ENCODE results near the gene FBXL17.

FBXL17 gene

DNA sequence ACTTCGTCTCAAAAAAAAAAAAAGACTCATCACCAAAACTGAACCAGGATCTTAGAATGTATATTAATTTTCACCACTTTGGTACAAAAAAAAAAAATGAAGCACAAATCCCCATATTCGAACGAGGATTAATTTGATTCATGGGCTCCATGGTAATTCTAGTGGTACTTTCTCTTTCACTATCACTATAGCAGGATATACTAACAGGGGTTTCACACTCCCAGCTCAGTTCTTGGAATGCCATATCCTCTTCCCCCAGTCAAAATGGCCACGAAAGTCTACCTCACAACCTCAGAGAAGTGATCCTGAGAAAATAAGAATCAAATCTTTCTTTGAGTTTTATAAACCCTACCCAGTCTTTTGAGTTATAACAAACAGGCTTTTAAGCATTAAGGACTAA is 235.7 kb downstream of the FBXL17 start:
- DNase-seq: no peak

- DNase-seq: no peak
Measured at GRCh38 chr5:108145351-108145750, 236.5 kb downstream of the FBXL17 start.

GRCh38 chr5:108144332-108144731 is 237.6 kb downstream of the FBXL17 start:
- no peak for DNase-seq

DNA sequence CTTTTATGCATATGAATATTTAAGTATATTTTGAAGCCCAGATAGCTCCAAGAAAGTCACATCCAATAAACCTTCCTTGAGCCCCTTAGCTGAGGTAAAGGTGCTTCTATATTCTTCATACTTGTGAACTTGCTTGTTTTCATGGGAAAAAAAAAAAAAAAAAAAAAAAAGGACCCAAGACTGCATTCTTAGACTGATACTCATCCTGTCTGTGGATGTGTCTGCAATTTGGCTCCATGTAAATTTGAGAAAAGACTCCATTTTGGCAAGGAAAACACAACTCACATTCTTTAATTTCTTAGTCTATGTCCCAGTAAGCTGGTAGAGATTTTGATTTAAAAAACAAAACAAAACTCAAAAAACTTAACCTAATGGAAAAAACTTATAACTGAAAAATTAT is 238.3 kb downstream of the FBXL17 start:
- DNase-seq: peak; percentile 18

DNA sequence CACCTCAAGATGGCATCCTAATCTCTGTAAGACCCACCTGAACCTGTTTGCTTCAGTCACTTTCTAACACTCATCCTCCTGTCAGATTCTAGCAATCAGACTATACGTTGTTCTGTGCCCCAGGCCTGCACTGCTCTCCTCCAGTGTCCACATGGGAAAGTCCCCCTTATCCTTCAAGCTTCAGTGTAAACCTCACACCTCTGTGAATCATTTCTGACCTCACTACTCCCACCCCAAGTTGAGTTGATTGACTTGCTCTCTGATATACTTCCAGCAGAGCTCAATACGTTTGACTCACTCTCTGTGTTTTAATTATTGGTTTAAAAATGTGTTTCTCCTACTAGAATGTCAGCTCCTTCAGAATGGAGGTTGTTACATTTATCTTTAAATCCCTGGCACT is 240.2 kb downstream of the FBXL17 start:
- DNase-seq: no peak

- DNase-seq: no peak
Measured at GRCh38 chr5:108136493-108136892, 245.4 kb downstream of the FBXL17 start.

- no peak for DNase-seq
Measured at GRCh38 chr5:108129129-108129528, 252.8 kb downstream of the FBXL17 start.

DNA sequence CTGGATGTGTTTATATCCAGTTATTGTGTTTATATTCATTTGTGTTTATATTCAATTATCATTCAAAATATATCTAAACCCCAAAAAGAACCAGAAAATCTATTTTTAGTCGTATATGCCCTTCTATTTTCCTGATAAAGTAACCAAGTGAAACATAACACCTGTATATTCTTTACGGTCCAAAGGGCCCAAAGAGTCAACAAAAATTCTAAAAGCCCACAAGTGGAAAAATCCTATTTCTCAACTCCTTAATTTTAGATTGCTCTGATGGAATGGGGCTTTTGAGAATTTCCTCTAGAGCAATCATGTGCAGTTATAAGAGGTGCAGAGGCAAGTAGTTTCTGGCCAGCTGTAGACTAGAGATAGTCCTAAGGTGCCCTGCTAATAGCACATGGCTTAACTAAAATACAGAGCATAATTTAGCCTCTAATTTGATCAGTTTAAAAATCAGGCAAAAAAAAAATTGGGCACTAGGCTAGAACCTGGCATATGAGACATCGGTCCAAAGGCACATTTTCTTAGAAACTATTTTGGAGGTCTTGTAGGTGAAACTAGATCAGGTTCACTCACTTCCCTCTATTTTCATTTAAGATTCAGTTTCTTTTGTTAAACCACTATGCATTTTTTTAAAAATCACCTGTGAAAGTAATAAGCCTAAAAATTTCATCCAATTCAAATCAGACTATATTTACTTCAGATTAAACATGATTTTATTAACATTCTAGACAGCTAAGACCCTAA is 256.0 kb downstream of the FBXL17 start:
- DNase-seq: no peak

DNA sequence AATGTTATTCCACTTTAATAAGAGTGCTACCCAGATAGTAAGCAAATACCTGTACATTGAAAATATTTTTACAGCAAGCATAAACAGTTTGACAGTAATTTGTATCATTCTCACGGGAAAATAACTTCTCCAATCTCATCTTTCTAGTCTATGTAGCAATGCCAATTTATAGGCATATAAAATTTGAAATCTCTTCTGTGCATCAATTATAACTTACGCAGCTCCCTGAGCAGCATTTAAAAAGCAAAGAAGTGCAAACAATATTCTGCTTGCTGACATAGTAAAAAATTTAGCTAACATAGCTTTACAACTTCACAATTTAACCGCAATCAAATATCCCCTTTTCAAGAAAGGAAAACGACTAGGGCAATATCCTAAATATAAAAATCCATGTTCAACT is 257.3 kb downstream of the FBXL17 start:
- no peak for DNase-seq

DNA sequence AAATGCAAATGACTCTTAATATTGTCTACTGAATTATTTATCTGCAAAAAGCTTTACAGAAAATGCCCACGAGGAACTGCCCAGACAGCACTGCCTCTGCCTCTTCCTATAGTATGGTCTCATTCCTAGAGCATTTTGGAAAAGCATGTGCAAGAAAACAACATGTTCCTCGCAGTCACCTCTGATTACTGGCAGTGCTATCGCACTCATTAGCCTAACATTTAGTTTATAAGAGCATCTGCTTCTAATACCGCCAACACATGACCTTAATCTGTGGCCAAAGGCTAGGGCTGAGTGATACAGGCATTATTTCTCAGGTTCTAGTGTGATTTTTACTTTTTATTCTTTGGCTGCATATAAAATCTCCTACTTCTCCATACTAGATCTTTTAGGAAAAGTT is 259.2 kb downstream of the FBXL17 start:
- no peak for DNase-seq

- no peak for DNase-seq
Measured at GRCh38 chr5:108118813-108119514, 262.9 kb downstream of the FBXL17 start.

GRCh38 chr5:108115673-108116072 is 266.2 kb downstream of the FBXL17 start:
- no peak for DNase-seq

DNA sequence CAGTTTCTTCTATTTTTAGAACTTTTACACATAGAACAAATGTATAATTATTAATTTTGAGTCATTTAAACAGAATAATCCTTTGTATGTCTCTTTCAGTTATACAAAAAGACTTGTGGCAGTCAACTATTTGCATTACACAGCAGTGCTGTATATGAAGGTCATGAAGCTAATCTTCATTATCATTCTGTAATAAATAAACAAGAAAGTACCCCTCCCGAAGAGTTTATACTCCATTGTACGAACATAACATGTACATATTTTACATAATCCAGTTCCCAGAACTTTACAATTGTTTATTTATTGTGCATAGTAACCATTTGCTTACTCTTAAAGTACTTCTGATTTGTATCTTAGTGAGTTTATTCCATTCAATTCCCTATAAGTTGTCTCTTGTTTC is 267.9 kb downstream of the FBXL17 start:
- DNase-seq: no peak

DNA sequence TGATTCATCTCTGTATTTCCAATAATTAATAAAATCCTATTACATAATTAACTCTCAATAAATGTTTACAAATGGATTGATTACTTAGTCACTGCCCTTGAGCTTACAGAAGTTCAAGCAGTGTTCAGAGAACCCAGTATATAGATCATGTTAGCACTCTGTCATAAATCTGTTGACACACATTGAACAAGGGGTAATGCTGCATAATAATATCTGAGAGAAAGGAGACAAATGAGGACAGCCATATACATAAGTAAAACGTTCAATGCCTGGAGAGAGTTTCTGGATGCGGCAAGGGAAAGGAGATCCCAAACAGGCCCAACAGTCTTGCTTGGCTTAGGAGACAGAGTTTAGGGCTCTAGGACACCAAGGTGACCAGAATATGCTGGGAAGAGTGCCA is 270.2 kb downstream of the FBXL17 start:
- no peak for DNase-seq

DNA sequence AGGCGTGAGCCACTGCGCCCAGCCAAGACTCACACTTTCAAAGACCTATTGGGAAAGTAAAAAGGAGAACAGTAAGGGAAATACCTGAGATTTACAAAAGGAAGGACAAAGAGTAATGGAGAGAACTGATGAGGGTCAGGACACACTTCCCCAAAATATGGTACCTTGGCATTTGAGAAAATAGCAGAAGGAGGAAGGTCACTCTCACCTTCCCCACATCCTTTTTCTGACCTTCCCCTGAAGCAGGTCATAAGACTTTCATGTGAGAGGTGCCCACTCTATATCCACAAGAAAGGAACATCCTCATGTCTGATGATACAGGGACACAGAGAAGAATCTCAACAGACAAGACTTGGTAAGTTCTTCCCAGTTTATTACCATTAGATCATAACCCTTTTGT is 272.8 kb downstream of the FBXL17 start:
- DNase-seq: no peak

- no peak for DNase-seq
Measured at GRCh38 chr5:108104448-108104847, 277.4 kb downstream of the FBXL17 start.

DNA sequence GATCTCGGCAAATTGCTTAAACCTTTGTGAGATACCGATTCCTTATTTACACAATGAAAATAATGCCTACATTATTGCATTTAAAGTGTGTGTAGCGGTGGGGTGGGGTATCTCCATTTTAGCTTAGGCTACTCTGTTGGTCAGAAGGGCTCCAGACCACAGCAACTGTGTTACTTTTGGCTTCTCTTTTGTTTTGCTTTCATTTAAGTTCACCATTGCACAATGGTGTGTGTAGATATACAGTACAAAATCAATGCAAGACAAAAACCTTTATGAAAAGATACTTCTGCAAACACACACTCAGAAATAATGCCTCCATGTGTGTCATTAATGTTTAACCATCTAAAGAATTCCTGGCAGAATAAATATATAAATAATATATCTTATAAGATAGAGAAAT is 279.4 kb downstream of the FBXL17 start:
- DNase-seq: no peak

- no peak for DNase-seq
Measured at GRCh38 chr5:108101821-108102220, 280.1 kb downstream of the FBXL17 start.

DNA sequence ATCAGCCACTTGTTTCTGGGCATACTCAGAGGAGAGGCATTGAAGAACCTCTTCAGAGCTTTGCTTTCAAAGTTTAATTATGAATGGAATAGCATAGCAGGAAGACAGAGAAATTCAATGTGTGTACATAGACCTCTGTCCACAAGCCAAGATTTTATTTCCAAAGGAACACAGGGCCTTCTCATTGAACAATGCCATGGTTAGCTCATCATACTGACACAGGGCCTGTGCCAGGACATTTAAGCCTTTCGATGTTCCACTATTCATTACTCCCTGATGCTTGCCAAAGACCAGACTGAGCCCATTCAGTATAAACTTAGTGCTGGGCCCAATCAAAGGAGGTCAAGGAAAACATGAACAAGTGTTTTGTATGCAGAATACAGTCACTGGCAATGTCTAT is 280.8 kb downstream of the FBXL17 start:
- no peak for DNase-seq

DNA sequence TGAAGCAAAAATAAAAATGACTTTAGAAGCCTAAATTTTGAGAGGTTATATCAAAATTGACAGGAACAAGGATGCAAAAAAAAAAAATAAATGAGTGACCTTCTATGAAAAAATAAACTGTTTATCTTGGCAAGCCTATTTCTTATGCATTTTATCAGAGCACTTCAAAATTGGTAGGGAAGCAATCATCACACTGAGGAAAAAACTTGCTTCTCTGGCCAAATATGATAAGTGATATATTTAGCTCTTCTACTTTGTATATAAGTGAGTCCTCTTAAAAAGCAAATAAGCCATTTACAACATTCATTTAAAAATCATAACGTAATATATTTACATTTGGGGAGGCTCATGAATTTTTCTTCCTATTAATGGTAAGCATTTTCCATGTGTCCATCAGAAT is 287.1 kb downstream of the FBXL17 start:
- DNase-seq: no peak

GRCh38 chr5:108093186-108093585 is 288.7 kb downstream of the FBXL17 start:
- DNase-seq: peak; percentile 19

DNA sequence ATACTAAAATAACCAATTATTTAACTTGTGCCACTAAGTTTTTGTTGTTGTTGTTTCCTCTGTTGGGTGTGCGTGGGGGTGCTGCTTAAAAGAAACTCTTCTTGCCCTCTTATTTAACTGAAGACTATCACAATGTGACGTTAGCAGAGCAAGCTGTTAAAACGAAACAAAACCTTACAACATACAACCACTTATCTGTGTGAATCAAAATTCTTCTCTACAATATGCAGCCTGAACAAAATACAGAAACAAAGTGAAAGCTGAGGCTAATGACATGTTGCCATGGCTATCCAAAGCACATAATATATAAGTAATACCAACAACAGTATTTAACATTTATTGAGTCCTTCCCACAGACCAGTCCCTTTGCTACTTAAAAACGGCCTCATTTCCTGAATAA is 291.0 kb downstream of the FBXL17 start:
- no peak for DNase-seq

GRCh38 chr5:108084105-108084504 is 297.8 kb downstream of the FBXL17 start:
- DNase-seq: no peak

DNA sequence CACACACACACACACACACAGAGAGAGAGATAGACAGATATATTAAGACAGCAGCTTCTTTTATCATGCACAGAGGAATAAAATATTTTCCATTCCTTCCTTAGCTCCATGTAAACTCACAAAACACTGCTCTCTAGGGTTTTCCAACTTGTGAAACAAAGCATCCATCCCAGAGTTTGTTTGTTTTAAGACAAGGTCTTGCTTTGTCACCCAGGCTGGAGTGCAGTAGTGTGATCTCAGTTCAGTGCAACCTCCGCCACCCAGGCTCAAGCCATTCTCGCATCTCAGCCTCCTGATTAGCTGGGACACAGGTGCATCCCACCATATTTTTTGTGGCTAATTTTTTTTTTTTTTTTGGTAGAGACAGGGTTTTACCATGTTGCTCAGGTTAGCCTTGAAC is 298.7 kb downstream of the FBXL17 start:
- DNase-seq: no peak

DNA sequence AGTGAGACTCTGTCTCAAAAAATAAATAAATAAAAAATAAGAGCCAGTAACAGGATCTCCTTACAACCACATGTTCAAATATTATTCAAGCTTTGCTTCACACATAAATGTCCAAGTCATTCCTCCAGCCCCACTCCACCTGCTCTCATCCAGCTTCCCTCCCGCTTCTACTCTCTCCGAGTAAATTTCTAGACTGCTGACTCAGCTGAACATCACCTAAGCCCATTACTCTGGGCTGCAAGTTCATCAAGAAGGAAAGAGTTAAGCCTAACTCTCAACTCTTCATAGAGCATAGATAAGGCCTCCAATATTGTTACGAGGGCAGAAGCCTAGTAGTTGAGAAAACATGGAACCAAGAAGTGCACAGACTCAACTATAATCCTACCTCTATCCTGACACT is 300.2 kb downstream of the FBXL17 start:
- no peak for DNase-seq

Measured in EL (cell line).